Measurements from ENCODE around the gene CATSPER3.

CATSPER3 gene

GRCh38 chr5:134937526-134937925, 30.2 kb upstream of the CATSPER3 start:
- no peak for TF ChIP-seq CTCF (IDR thresholded peaks at IDR 0.05)
- no peak for DNase-seq (ENCODE audit: low spot score)
- Histone ChIP-seq H3K4me3 (no peak overlapping the region), H3K27ac (no peak overlapping the region)

- Histone ChIP-seq H3K27ac (no peak overlapping the region), H3K4me3 (no peak overlapping the region)
- TF ChIP-seq CTCF (IDR thresholded peaks at IDR 0.05): no peak
- no peak for DNase-seq (ENCODE audit: low spot score)
Measured at GRCh38 chr5:134938030-134938429, 29.7 kb upstream of the CATSPER3 start.

GRCh38 chr5:134939500-134939899, 28.2 kb upstream of the CATSPER3 start:
- no peak for TF ChIP-seq CTCF (IDR thresholded peaks at IDR 0.05)
- no peak for DNase-seq (ENCODE audit: low spot score)
- Histone ChIP-seq H3K27ac (no peak overlapping the region), H3K4me3 (no peak overlapping the region)

- no peak for TF ChIP-seq CTCF (IDR thresholded peaks at IDR 0.05)
- no peak for DNase-seq (ENCODE audit: low spot score)
- Histone ChIP-seq H3K4me3 (no peak overlapping the region), H3K27ac (no peak overlapping the region)
Measured at GRCh38 chr5:134943547-134943946, 24.2 kb upstream of the CATSPER3 start.

- TF ChIP-seq CTCF (IDR thresholded peaks at IDR 0.05): no peak
Measured at GRCh38 chr5:134944630-134945029, 23.1 kb upstream of the CATSPER3 start.

GRCh38 chr5:134945041-134945440, 22.7 kb upstream of the CATSPER3 start:
- Histone ChIP-seq H3K27ac (no peak overlapping the region), H3K4me3 (no peak overlapping the region)
- no peak for TF ChIP-seq CTCF (IDR thresholded peaks at IDR 0.05)
- no peak for DNase-seq (ENCODE audit: low spot score)

More at GRCh38 chr5:134944630-134945029, 23.1 kb upstream of the CATSPER3 start:
- DNase-seq (ENCODE audit: low spot score): no peak
- H3K27ac ChIP-seq: no peak overlapping the region
- H3K4me3 ChIP-seq: no peak overlapping the region

GRCh38 chr5:134948911-134949310, 18.8 kb upstream of the CATSPER3 start:
- DNase-seq (ENCODE audit: low spot score): no peak
- no peak overlapping the region for H3K4me3 ChIP-seq
- H3K27ac ChIP-seq: no peak overlapping the region
- TF ChIP-seq CTCF (IDR thresholded peaks at IDR 0.05): no peak

Data from coronary artery (tissue), 2 donors.